Stimulated activated CD4-positive, alpha-beta T cell treated with anti-CD3 and anti-CD28 coated beads, Interleukin-2, amount 100 ng/mL, for 4 hours (primary cell): Measurements from ENCODE around the gene C2orf81.
"Not testable (repeated sequence)": the region's sequence is repeated elsewhere in the genome, so short reads cannot be mapped to it uniquely, and the experiment has no call there.

ENCODE experiments used
- DNase-seq: peaks from one replicate; pipeline ENCODE4 v3.0.0-alpha.2; 2020; ENCODE audit warnings: low read depth

C2orf81 gene

GRCh38 chr2:74442483-74443297 is 21.3 kb upstream of the C2orf81 start:
- DNase-seq, result not testable (repeated sequence)

GRCh38 chr2:74441690-74442482 is 20.5 kb upstream of the C2orf81 start, which contains the start of gene RTKN:
TSS of gene RTKN (minus strand) at chr2:74441937. CDS start at chr2:74441816, 121 bp downstream.
- no peak for DNase-seq

- no peak for DNase-seq
Observed at GRCh38 chr2:74441170-74441689, 19.8 kb upstream of the C2orf81 start.

- DNase-seq, result no peak
Observed at GRCh38 chr2:74440378-74441169, 19.2 kb upstream of the C2orf81 start.

- no peak for DNase-seq
Observed at GRCh38 chr2:74439803-74440377, 18.5 kb upstream of the C2orf81 start.

- no peak for DNase-seq
Observed at GRCh38 chr2:74439373-74439772, 18.0 kb upstream of the C2orf81 start.

- no peak for DNase-seq
Observed at GRCh38 chr2:74438248-74438647, 16.8 kb upstream of the C2orf81 start.

- DNase-seq, result no peak
Observed at GRCh38 chr2:74436848-74437695, 15.7 kb upstream of the C2orf81 start.

GRCh38 chr2:74436111-74436805 is 14.8 kb upstream of the C2orf81 start:
- DNase-seq, result no peak

- no peak for DNase-seq
Observed at GRCh38 chr2:74430502-74430901, 9.1 kb upstream of the C2orf81 start.

GRCh38 chr2:74429487-74430451 is 8.3 kb upstream of the C2orf81 start:
- no peak for DNase-seq

- no peak for DNase-seq
Observed at GRCh38 chr2:74428675-74429074, 7.3 kb upstream of the C2orf81 start.

- no peak for DNase-seq
Observed at GRCh38 chr2:74427551-74427950, 6.1 kb upstream of the C2orf81 start.

GRCh38 chr2:74426181-74426758 is 4.9 kb upstream of the C2orf81 start:
- DNase-seq, result no peak

GRCh38 chr2:74425523-74425922 is 4.1 kb upstream of the C2orf81 start:
- no peak for DNase-seq

GRCh38 chr2:74424995-74425406 is 3.6 kb upstream of the C2orf81 start:
- DNase-seq, result no peak

GRCh38 chr2:74424139-74424992 is 2.9 kb upstream of the C2orf81 start:
- no peak for DNase-seq
